GM19438 (cell line): ENCODE results near the gene SLC22A25.
"Not testable (repeated sequence)": the region's sequence is repeated elsewhere in the genome, so short reads cannot be mapped to it uniquely, and the experiment has no call there.

ENCODE experiments used
- ATAC-seq: cut with Tn5 transposase; IDR thresholded peaks from one replicate; pipeline ENCODE4 v1.9.1; 2021; ENCODE audit warnings: low read depth; ENCODE audit not compliant: unreplicated experiment

The SLC22A25 gene

DNA sequence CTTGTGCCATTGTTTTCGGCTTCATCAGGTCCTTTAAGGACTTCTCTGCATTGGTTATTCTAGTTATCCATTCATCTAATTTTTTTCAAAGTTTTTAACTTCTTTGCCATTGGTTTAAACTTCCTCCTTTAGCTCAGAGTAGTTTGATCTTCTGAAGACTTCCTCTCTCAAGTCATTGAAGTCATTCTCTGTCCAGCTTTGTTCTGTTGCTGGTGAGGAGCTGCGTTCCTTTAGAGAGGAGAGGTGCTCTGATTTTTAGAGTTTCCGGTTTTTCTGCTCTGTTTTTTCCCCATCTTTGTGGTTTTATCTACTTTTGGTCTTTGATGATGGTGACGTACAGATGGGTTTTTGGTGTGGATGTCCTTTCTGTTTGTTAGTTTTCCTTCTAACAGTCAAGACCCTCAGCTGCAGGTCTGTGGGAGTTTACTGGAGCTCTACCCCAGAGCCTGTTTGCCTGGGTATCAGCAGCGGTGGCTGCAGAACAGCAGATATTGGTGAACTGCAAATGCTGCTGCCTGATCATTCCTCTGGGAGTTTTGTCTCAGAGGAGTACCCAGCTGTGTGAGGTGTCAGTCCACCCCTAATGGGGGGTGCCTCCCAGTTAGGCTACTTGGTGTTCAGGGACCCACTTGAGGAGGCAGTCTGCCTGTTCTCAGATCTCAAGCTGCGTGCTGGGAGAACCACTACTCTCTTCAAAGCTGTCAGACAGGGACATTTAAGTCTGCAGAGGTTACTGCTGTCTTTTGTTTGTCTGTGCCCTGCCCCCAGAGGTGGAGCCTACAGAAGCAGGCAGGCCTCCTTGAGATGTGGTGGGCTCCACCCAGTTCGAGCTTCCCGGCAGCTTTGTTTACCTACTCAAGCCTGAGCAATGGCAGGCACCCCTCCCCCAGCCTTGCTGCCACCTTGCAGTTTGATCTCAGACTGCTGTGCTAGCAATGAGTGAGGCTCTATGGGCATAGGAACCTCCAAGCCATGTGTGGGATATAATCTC, 7.6 kb downstream of the SLC22A25 start:
- ATAC-seq = not testable (repeated sequence)

GRCh38 chr11:63229815-63230214, 13.6 kb downstream of the SLC22A25 start:
- ATAC-seq = no peak

- no peak for ATAC-seq
Measured at GRCh38 chr11:63227521-63228107, 15.8 kb downstream of the SLC22A25 start.

DNA sequence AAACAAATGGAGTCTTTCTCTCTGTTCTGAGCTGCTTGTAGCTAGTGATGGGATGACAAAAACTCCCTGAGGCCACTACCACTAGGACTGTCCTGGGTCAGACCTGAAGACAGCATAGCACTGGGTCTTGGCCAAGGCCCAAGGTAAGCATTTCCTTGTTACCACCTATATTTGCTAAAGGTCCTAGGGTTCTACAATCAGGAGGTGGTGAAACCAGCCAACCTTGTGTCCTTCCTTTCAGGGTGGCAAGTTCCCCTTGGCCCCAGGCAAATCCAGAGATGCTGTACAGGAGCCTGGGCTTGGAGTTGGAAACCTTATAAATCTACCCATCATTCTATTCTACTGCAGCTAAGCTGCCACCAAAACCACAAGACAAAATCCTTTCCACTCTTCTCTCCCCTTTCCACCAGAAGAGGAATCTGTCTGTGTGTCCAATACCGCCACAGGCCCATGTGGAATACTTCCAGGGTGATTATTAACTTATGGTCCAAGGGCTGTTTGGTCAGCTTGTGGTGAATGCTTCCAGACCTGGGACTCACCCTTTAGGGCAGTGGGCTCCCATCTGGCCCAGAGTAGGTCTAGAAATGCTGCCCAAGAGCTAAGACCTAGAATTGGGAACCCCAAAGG, 16.8 kb downstream of the SLC22A25 start:
- no peak for ATAC-seq

GRCh38 chr11:63214093-63214492, 29.3 kb downstream of the SLC22A25 start:
- no peak for ATAC-seq

DNA sequence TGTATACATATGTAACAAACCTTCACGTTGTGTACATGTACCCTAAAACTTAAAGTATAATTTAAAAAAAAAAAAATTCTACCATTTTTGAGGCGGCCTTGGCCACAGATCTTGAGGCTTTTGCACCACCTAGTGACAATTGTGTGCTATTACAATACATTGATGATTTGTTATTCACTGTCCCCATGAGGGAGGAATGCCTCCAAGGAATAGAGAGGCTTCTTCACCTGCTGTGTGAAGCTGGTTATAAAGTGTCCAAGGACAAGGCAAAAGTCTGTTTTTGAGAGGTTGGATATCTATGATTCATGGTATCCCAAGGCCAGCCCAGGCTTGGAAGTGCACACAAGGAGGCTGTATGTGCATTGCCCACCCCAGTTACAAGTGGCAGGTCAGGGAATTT, 30.7 kb downstream of the SLC22A25 start:
- no peak for ATAC-seq

DNA sequence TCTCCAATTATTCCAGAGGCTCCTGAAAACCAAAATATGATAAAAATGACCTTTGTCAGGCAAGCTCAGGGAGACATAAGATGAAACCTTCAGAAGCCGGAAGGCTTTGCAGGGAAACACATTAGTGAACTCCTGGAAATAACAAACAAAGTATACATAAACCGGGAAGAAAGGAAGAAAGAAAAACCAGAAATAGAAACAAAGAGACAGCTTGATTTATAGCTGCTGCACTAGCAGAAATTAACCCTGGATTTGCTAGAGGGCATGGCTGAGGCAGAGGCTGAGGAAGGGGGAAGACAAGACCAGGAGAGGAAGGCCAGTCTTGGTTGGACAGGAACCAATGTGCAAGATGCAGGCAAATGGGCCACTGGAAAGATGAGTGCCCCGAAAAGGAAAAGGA, 33.3 kb downstream of the SLC22A25 start:
- no peak for ATAC-seq
